ENCODE results near the gene KRTAP4-1. TPM values are rescaled to one million over a fixed set of nuclear protein-coding genes. Genes with fewer than 3 reads are reported as not detected.
"Not testable (repeated sequence)": the region's sequence is repeated elsewhere in the genome, so short reads cannot be mapped to it uniquely, and the experiment has no call there.

KRTAP4-1 gene
- total RNA-seq, 1 donor, result not detected

DNA sequence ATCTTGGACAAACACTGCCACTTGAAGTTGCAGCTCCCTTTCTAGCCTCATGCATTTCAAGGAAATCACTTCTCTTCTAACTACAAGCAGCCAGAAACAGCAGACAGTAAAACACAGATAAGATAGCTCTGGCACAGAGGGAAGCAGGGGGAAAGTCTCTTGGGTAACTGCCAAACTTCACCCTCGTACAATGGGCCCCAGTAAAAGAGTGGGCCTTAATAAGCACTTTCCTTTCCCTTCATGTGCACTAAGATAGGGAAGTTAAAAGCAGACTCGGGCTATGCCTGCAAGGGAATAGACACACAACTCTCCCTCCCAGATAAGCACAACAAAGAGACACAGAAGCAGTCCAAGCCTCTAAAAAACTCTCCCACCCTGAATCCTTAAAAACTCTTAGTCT, 30.9 kb downstream of the KRTAP4-1 start:
- Histone ChIP-seq H3K27ac (ENCODE audit: low read depth, low read length) (no peak overlapping the region), H4K20me1 (ENCODE audit: insufficient read depth, low read length) (no peaks in the 10 kb centered on the region), H3K4me3 (ENCODE audit: insufficient read depth, low read length) (no peak overlapping the region), H3K36me3 (ENCODE audit: insufficient read depth, low read length) (no peaks in the 10 kb centered on the region), H3K27me3 (ENCODE audit: insufficient read depth, low read length) (no peaks in the 10 kb centered on the region), H3K4me2 (ENCODE audit: insufficient read depth, low read length) (no peak overlapping the region), H3K9me3 (ENCODE audit: low read depth, low read length) (no peaks in the 10 kb centered on the region), H2AFZ (ENCODE audit: low read length) (no peak overlapping the region), H3K79me2 (ENCODE audit: insufficient read depth, low read length) (no peaks in the 10 kb centered on the region), H3K4me1 (ENCODE audit: insufficient read depth, low read length) (no peaks in the 10 kb centered on the region)
- TF ChIP-seq, protein P1, sequence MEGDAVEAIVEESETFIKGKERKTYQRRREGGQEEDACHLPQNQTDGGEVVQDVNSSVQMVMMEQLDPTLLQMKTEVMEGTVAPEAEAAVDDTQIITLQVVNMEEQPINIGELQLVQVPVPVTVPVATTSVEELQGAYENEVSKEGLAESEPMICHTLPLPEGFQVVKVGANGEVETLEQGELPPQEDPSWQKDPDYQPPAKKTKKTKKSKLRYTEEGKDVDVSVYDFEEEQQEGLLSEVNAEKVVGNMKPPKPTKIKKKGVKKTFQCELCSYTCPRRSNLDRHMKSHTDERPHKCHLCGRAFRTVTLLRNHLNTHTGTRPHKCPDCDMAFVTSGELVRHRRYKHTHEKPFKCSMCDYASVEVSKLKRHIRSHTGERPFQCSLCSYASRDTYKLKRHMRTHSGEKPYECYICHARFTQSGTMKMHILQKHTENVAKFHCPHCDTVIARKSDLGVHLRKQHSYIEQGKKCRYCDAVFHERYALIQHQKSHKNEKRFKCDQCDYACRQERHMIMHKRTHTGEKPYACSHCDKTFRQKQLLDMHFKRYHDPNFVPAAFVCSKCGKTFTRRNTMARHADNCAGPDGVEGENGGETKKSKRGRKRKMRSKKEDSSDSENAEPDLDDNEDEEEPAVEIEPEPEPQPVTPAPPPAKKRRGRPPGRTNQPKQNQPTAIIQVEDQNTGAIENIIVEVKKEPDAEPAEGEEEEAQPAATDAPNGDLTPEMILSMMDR (IDR thresholded peaks at IDR 0.05; ENCODE audit: extremely low read depth, low read depth, low read length), result no peak
- DNase-seq (ENCODE audit: insufficient read length, low spot score, missing footprints), result no peak

DNA sequence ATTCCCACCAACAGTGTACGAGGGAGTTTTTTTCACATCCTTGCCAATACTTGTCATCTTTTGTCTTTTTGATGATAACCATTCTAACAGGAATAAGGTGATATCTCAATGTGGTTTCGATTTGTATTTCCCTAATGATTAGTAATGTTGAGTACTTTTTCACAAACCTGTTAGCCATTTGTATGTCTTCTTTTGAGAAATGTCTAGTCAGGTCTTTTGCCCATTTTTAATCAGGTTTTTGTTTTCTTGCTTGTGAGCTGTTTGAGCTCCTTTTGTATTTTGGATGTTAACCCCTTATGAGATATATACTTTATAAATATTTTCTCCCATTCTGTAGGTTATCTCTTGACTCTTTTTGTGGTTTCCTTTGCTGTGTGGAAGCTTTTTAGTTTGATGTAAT, 33.2 kb downstream of the KRTAP4-1 start:
- TF ChIP-seq, protein P1 (IDR thresholded peaks at IDR 0.05; ENCODE audit: extremely low read depth, low read depth, low read length), result no peak
- Histone ChIP-seq H3K27me3 (ENCODE audit: insufficient read depth, low read length) (no peaks in the 10 kb centered on the region), H3K79me2 (ENCODE audit: insufficient read depth, low read length) (no peaks in the 10 kb centered on the region), H3K4me3 (ENCODE audit: insufficient read depth, low read length) (no peak overlapping the region), H3K4me1 (ENCODE audit: insufficient read depth, low read length) (no peaks in the 10 kb centered on the region), H3K4me2 (ENCODE audit: insufficient read depth, low read length) (no peak overlapping the region), H3K9me3 (ENCODE audit: low read depth, low read length) (no peaks in the 10 kb centered on the region), H3K36me3 (ENCODE audit: insufficient read depth, low read length) (no peaks in the 10 kb centered on the region), H2AFZ (ENCODE audit: low read length) (no peak overlapping the region), H4K20me1 (ENCODE audit: insufficient read depth, low read length) (no peaks in the 10 kb centered on the region), H3K27ac (ENCODE audit: low read depth, low read length) (no peak overlapping the region)
- DNase-seq (ENCODE audit: insufficient read length, low spot score, missing footprints), result no peak

- TF ChIP-seq, protein P1 (IDR thresholded peaks at IDR 0.05; ENCODE audit: extremely low read depth, low read depth, low read length), result no peak
- H3K9me3 ChIP-seq (ENCODE audit: low read depth, low read length), result no peaks in the 10 kb centered on the region
- no peak overlapping the region for H3K4me2 ChIP-seq (ENCODE audit: insufficient read depth, low read length)
- H3K27me3 ChIP-seq (ENCODE audit: insufficient read depth, low read length), result no peaks in the 10 kb centered on the region
- no peaks in the 10 kb centered on the region for H3K79me2 ChIP-seq (ENCODE audit: insufficient read depth, low read length)
- H3K4me1 ChIP-seq (ENCODE audit: insufficient read depth, low read length), result no peaks in the 10 kb centered on the region
- H2AFZ ChIP-seq (ENCODE audit: low read length), result no peak overlapping the region
- no peak overlapping the region for H3K27ac ChIP-seq (ENCODE audit: low read depth, low read length)
- no peak overlapping the region for H3K4me3 ChIP-seq (ENCODE audit: insufficient read depth, low read length)
- DNase-seq (ENCODE audit: insufficient read length, low spot score, missing footprints), result no peak
- H3K36me3 ChIP-seq (ENCODE audit: insufficient read depth, low read length), result no peaks in the 10 kb centered on the region
- H4K20me1 ChIP-seq (ENCODE audit: insufficient read depth, low read length), result no peaks in the 10 kb centered on the region
Measured at GRCh38 chr17:41150026-41150425, 34.7 kb downstream of the KRTAP4-1 start.

DNA sequence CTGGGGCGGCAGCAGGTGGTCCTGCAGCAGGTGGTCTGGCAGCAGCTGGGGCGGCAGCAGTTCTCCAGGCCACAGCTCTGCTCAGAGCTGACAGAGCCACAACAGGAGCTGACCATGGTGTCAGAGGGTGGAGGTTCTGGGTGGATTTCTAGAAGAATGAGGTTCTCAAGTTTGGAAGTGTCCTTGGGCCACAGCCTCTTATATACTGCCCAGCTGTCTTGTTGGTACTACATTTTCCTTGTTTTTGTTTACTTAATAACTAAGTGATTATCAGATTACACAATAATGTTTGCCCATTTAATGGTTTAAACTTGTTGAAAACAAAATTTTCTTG, 35.1 kb downstream of the KRTAP4-1 start, which contains the start of gene KRTAP4-5:
KRTAP4-5 (minus strand) TSS at position 174 of the 334 bp plus-strand sequence; CDS start at position 116, 58 bp downstream.
- Histone ChIP-seq H3K27ac (ENCODE audit: low read depth, low read length) (no peak within 1 kb of the TSS), H3K4me3 (ENCODE audit: insufficient read depth, low read length) (no peak within 1 kb of the TSS), H3K4me2 (ENCODE audit: insufficient read depth, low read length) (no peak within 1 kb of the TSS), H3K36me3 (ENCODE audit: insufficient read depth, low read length) (no peaks in the 10 kb centered on the region), H4K20me1 (ENCODE audit: insufficient read depth, low read length) (no peaks in the 10 kb centered on the region), H3K79me2 (ENCODE audit: insufficient read depth, low read length) (no peaks in the 10 kb centered on the region), H2AFZ (ENCODE audit: low read length) (no peak within 1 kb of the TSS), H3K27me3 (ENCODE audit: insufficient read depth, low read length) (no peaks in the 10 kb centered on the region), H3K4me1 (ENCODE audit: insufficient read depth, low read length) (no peaks in the 10 kb centered on the region), H3K9me3 (ENCODE audit: low read depth, low read length) (no peaks in the 10 kb centered on the region)
- no peak for DNase-seq (ENCODE audit: insufficient read length, low spot score, missing footprints)
- TF ChIP-seq, protein P1 (IDR thresholded peaks at IDR 0.05; ENCODE audit: extremely low read depth, low read depth, low read length), result no peak

- not testable (repeated sequence) for H3K9me3 ChIP-seq (ENCODE audit: low read depth, low read length); H3K27me3 ChIP-seq (ENCODE audit: insufficient read depth, low read length); DNase-seq (ENCODE audit: insufficient read length, low spot score, missing footprints); H4K20me1 ChIP-seq (ENCODE audit: insufficient read depth, low read length); H3K4me1 ChIP-seq (ENCODE audit: insufficient read depth, low read length); H3K36me3 ChIP-seq (ENCODE audit: insufficient read depth, low read length); H3K4me2 ChIP-seq (ENCODE audit: insufficient read depth, low read length); H3K79me2 ChIP-seq (ENCODE audit: insufficient read depth, low read length); H3K4me3 ChIP-seq (ENCODE audit: insufficient read depth, low read length); H2AFZ ChIP-seq (ENCODE audit: low read length); H3K27ac ChIP-seq (ENCODE audit: low read depth, low read length)
Measured at GRCh38 chr17:41148971-41149651, 35.6 kb downstream of the KRTAP4-1 start.
